ENCODE data around the gene GJA3.

Gene GJA3

GRCh38 chr13:20151016-20151415 is 9.8 kb downstream of the GJA3 start:
- no peak for DNase-seq (ENCODE audit: low read depth)

DNA sequence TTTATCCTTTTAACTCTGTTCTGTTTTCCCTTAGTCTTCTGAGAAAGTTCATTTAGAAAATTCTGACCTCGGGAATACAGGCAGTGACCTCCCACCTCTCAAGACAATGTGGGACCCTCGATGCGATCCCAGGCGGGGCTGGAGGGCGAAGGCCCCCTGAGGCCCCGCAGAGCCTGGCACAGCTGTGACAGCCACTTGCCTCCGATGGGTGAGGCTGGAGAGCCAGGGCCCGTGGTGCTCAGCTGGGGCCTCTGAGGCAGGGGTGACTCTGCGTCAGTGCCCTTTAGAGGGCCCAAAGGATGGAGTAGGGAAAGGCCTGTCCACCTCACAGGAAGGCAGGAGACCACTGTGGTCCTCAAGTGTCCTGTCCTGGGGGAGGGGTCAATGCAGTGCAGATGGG is 10.3 kb downstream of the GJA3 start:
- DNase-seq (ENCODE audit: low read depth), result no peak

GRCh38 chr13:20149762-20150161 is 11.1 kb downstream of the GJA3 start:
- no peak for DNase-seq (ENCODE audit: low read depth)

GRCh38 chr13:20148501-20149183 is 12.2 kb downstream of the GJA3 start:
- DNase-seq (ENCODE audit: low read depth), result no peak

GRCh38 chr13:20146381-20146780 is 14.5 kb downstream of the GJA3 start:
- no peak for DNase-seq (ENCODE audit: low read depth)

DNA sequence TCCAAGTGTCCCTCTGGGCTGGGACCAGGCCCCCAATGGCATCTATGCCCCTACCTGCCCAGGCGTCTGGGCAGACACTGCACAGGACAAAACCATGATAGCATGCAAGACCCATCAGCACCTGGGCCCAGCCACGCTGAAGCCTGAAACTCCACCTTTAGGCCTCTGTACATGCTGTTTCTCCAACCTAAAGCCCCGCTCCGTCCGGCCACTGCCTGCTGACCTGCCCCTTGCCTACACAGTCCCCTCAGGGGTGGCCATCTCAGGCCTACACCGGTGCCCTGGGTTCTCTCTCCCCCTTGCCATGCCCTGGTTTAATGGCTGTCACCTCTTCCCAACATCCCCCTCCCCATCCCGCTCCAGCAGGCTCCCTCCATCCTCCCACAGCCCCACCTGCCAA is 15.3 kb downstream of the GJA3 start:
- DNase-seq (ENCODE audit: low read depth), result no peak

DNA sequence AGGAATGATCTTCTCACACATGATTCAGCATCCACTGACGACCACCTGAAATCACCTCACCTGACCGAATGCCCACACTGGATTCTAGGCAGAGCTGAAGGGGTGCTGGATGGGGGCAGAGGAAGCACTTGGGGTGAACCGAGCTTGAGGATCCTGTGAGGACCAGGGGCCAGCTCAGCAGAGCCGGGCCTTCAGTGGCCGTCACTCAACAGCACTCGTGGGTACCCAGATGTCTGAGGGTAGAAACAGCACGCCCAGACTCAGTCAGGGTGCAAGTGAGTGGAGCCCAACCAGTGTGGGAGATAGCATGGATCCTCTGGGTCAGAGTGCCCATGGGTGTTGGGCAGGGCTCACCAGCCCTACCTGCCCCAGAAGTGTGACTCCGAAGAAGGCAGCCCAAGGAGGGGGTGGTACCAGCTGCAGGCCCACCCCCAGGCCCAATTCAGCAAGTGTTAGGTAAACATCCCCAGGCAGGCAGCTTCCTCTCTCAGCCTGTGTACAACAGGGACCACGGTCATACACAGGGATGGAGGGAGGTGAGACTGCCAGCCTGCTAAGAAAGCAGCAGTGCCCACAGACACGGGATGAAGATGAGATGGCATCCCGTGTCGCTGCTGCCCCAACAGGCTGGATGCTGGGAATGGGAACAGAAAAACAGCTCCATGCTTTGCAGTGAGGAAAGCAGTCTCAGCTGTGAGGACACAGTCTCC is 16.6 kb downstream of the GJA3 start:
- no peak for DNase-seq (ENCODE audit: low read depth)

DNA sequence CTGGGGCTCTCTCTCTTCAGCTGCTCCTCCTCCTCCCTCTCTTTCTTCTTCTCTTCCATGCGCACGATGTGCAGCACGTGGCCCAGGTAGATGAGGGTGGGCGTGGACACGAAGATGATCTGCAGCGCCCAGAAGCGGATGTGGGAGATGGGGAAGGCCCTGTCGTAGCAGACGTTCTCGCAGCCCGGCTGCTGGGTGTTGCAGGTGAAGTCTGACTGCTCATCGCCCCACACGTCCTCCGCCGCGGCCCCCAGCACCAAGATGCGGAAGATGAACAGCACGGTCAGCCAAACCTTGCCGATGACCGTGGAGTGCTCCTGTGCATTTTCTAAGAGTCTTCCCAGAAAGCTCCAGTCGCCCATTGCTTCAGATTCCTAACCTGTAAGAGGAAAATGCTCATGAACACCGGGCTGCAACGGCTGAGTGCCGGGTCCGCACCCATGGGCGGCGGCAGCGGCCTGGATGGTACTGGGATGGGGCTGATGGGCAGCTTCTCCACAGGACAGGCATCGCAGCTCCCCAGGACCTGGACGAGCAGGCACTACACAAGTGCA is 17.8 kb downstream of the GJA3 start:
- no peak for DNase-seq (ENCODE audit: low read depth)

DNA sequence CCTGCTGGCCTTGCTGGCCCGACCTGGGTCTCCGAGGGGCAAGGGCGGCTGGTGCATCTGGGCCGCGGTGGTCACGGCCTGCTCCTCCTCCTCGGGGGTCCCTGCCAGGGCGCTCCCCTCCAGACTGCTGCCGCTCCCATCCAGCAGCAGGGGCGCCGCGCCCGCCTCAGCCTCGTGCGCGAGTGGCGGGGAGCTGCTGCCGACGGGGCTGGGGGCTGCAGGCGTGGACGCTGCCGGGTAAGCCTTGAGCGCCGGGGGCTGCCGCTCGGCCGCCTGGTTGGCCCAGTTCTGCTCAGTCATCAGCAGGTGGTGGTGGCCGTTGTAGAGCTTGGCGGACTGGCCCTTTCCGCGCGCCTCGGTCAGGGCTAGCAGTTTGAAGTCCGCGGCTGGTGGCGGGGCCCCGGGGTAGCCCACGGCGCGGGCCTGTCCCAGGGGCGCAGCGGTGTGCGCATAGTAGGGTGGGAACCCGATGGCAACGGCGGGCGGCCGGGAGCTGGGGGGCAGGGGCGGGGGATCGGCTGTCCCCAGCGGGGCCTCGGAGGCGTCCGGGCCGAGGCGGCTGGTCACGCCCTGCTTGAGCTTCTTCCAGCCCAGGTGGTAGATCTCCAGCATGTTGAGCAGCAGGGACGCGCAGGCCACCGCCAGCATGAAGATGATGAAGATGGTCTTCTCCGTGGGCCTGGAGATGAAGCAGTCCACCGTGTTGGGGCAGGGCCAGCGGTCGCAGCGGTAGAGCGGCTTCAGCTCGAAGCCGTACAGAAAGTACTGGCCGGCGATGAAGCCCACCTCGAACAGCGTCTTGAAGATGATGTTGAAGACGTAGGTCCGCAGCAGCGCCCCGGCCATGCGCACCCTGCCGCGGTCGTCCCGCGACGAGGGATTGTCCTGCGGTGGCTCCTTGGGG is 18.6 kb downstream of the GJA3 start:
- DNase-seq (ENCODE audit: low read depth), result no peak

DNA sequence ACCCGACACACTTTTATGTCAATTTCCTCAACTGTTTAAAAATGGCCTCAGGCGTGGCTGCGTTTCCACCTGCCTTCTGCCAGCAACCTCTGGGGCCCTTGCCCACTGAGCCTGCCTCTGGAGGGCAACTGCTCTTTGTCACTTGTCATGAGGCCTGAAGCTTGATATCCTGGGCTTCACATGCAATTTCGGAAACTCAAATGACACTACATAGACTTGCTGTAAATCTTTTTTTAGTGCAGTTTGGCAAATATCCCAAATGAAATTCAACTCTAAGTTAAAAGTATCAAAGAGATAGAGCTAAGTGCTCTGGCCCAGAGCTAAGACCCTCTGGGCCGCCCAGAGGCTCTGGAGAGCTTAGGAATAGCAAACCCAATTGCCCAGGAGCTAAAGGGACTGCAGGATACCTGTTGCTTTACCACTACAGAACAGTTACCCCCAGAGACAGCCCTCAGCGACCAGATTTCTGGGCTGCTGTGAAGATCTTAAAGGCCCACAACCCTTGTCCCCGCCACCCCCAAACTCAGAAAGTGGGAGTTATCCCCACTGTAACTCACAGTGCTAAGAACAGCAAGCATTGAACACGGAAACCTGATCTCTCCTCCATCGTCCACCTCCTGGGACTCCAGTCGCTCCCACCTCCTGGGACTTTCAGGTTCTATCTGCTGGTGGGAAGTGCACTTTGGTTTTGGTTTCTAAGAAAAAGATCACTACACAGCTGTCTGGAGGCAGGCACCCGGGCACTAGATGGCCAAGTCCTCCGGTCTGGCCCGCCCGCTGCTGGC is 19.4 kb downstream of the GJA3 start:
- no peak for DNase-seq (ENCODE audit: low read depth)

DNA sequence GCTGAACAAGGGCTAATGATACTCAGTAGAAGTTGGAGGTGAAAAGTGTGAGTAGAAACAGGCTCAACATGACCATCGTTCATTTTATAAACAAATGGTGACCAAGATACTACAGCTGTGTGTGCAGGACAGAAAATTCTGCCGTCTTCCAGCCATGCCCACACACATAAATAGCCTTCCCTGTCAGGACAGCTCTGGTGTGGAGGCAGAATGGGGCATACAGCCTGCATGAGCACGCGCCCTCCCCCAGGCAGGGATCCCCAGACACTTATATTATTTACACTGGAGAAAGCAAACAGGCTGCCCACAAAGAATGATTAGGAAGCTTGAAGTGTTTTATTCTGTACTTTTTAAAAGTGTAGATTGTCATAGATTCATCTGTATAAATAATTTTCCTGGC is 20.4 kb downstream of the GJA3 start:
- no peak for DNase-seq (ENCODE audit: low read depth)

- DNase-seq (ENCODE audit: low read depth), result no peak
Measured at GRCh38 chr13:20137875-20138274, 23.0 kb downstream of the GJA3 start.

GRCh38 chr13:20136781-20137703 is 23.8 kb downstream of the GJA3 start:
- no peak for DNase-seq (ENCODE audit: low read depth)

DNA sequence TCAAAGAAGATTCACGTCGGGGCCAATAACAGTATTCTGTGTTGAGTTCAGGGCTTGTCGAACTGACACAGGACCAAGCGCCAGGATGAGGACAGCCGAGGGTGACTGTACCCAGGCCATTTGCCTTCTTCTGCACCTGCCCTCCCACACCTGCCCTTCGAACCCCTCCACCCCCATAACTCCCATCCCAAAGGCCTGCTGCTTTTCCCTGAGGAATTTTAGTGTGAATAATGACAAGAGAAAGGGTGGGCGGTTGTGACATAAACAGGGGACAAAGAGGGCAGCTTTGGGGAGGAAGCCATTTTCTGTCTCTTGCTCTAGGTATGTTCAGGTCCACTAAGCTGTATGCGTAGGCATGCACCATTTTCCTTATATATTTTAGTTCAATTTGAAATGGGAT is 26.1 kb downstream of the GJA3 start:
- DNase-seq (ENCODE audit: low read depth), result no peak

DNA sequence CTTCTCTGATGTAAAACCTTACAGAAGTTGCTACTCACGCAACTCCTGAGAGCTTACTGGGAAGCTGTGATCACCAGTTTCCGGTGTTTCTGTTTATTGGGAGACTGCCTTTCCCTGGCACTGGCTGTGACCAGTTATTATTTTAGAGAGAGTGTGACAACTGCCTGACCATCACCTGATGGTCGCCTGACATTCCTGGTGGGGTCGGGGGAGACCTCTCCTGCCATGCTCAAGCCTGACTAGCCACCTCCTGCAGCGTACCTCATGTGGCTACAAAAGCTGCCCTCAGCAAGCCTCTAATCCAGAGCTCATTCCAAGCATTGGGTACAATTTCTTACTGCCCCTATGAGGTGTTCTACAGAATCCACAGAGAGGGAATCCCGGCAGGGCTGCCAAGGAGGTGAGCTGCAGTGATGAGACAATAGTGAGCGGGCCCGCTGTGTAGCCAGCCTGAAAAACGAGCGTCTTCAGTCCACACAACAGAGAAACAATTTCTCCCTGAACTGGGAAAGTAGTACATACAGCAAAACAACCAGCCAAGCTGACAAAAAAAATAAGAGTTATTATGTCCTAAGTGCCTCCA is 28.7 kb downstream of the GJA3 start:
- no peak for DNase-seq (ENCODE audit: low read depth)

DNA sequence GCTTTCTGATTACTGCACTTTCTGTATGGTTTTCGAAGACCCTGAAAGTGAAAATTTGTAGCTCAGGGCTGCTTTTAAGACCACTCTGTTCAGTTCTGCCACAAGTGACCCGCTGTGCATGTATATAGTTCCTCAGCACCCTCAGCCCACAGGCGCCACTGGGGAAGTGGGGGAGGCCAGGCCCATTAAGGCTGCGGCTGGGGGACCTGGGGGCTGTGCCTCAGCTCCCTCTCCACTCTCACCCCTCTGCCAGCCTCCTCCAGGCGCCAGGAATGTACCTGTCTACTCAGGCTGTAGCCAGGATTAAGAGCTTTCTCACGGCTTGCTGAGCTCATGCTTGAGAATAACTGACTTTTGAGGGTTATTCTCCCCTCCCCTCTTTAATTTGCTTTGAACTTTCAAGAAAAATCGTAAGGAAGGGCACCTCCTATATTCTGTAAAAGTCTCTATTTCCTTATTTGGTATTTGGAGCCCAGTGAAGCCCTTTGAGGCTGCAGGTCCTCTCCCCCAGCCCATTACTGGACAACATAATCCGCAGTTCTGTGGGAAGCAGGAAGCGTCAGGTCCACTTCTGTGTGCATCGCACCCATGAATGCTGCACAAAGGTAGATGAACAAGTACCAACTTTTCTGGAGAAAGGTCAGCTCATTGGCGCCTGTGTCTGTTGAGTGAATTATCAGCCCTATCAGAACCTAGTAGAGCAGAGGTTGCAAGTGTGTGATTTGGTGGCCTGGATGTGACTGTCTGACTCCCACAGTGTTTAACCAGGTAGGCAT is 29.6 kb downstream of the GJA3 start:
- DNase-seq (ENCODE audit: low read depth), result no peak

GRCh38 chr13:20130652-20131051 is 30.2 kb downstream of the GJA3 start:
- no peak for DNase-seq (ENCODE audit: low read depth)

- no peak for DNase-seq (ENCODE audit: low read depth)
Measured at GRCh38 chr13:20130012-20130411, 30.8 kb downstream of the GJA3 start.

GRCh38 chr13:20129076-20129475 is 31.8 kb downstream of the GJA3 start:
- no peak for DNase-seq (ENCODE audit: low read depth)
